ENCODE results near the gene HMGXB4.

The HMGXB4 gene

DNA sequence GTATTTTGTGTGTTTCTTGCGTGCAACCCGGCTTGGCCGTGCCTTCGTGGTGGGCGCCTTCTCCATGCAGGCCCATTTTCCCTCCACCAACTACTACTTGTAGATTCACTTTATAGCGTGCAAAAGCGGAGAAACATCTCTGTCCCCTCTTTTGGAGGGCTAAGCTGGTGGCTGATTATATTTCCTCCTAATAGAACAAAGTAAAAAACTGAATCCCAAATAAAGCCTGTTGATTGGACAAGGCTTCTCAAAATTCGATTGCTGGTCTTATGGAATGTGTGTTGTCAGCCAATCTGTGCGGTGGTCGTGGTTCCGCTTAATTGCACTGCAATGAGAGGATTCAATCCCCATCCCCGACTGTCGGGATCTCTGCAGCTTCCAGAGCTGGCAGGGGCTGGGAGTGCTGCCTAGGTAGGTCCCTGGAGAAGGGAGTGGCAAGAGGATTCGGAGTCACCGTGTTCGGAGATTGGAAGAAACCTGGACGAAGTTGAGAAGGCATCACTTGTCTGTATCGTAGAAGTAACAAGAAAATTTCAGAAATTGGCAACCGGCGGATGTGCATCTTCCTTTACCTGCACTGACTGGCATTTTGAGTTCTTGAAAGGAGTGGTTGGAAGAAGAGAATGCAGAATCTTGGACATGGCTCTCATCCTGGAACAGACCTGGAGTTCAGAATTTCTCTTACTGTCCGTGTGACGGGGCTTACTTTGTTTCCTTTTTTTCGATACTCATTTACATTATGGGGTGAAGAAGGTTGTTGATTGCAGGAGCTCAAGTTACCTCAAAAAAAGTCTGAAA is 1.1 kb downstream of the HMGXB4 start:
- DNase-seq (ENCODE audit: low spot score) = peak; percentile 18

DNA sequence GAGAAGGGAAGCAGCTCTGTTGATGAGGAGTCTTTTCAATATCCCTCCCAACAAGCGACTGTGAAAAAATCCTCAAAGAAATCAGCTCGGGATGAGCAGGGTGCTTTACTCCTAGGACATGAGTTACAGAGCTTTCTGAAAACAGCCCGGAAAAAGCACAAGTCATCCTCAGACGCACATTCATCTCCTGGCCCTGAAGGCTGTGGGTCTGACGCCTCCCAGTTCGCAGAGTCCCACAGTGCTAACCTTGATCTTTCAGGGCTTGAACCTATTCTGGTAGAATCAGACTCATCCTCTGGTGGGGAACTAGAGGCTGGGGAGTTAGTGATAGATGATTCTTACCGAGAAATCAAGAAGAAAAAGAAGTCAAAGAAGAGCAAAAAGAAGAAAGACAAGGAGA is 7.7 kb downstream of the HMGXB4 start:
- no peak for DNase-seq (ENCODE audit: low spot score)

DNA sequence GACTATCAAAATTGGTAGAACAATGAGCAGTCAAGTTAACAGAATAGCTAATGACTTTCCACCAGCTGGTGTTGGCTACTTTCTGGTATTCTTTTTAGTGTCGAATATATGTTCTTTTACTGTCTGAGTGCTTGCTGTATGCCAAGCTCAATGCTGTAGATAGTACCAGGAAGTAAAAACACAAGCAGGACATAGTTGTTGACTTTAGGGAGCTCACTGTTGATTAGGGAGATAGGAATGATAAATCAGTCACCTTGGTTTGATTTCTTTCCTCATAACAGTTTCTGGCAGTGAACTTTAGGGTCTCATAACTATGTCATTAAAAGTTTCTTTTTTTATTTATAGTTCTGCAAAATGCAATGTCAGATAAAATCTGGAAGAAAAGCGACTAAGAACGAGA is 9.0 kb downstream of the HMGXB4 start:
- DNase-seq (ENCODE audit: low spot score) = no peak

DNA sequence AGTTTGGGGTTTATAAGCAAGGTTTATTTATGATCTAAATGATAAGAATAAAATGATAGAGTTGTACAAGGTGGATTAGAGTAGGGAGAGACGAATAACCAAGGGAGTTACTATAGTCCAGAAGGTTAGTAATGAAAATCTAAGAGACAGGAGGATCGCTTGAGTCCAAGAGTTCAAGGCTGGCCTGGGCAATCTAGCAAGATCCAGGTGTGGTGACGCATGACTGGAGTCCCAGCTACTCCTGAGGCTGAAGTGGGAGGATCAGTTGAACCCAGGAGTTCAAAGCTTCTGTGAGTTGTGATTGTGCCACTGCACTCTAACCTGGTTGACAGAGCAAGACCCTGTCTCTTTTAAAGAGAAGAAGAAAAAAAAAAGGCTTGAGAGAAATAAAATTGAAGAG is 12.3 kb downstream of the HMGXB4 start:
- no peak for DNase-seq (ENCODE audit: low spot score)

DNA sequence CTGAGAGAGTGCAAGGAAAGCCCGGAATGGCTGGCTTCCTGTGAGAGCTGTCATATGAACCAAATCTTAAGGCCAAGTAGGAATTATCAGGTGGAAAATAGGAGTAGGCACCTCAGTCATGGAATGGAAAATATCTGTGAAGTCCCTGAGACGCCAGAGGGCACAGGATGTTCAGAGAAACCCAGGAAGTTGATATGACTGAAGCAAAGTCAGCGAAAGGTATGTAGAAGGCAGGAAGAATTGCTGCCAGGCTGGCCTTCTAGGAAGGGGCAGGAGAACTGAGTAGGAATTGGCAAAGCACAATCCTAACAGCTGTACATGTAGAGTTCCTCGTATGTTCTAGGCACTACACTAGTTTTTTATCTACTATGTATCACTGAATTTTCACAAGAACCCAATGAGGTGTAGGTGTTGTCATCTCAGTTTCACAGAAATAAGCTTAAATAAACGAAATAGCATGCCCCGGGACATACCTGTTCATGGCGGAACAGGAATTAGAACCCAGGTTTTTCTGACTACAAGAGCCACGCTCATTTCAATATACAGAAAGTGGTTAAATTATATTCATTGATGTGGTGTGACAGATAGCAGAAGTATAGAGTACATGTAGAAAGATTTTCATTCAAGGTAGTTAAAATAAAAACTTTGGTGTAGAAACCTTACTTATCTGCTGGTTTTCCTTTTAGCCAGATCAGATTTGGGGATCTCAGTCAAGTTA is 17.0 kb downstream of the HMGXB4 start:
- no peak for DNase-seq (ENCODE audit: low spot score)

DNA sequence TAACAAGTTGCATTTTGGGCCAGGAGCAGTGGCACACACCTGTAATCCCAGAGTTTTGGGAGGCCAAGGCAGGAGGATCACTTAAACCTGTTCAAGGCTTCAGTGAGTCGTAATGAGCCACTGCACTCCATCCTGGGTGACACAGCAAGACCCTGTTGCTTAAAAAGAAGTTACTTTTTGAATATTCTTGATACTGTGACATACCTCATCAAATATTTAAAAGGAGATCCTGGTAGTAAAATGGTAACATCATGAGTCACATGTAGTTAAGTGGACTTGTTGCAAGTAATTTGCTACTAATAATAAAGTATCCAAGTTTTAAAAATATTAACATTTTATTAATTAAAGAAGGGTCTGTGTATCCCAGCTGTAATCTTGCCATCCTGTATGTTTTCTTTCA is 18.3 kb downstream of the HMGXB4 start:
- no peak for DNase-seq (ENCODE audit: low spot score)

DNA sequence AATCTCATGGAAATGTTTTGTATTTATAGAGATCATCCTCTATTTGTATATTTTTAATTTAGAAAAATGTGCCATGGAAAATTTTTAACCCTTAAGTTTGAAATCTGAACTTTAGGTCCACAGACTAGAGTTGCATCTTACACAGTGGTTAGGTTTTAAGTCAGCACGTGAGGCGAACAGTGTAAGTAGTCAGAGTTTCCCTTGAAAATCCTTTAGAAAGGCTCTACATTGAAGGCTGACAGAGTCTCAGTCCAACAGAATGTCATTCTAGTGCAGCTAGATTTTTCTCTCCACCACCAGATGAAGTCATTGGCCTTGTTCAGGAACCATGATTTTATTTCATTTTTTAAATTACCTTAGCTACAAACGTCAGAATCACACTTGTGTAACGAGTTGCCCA is 18.7 kb downstream of the HMGXB4 start:
- DNase-seq (ENCODE audit: low spot score) = no peak

DNA sequence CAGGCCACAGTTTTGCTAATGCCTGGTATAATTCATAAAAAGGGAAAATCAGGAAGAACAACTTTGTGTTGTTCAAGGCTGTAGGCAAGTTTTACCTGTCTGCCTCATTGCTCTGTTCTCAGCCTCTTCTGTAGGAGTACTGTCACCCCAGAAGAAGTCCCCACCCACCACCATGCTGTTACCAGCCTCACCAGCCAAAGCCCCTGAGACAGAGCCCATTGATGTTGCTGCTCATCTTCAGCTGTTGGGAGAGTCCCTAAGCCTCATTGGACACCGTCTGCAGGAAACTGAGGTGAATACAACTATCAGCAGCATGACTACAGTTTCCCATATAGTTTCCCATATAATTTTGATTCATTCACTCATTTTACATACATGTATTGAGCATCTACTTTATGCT is 30.8 kb downstream of the HMGXB4 start:
- no peak for DNase-seq (ENCODE audit: low spot score)

DNA sequence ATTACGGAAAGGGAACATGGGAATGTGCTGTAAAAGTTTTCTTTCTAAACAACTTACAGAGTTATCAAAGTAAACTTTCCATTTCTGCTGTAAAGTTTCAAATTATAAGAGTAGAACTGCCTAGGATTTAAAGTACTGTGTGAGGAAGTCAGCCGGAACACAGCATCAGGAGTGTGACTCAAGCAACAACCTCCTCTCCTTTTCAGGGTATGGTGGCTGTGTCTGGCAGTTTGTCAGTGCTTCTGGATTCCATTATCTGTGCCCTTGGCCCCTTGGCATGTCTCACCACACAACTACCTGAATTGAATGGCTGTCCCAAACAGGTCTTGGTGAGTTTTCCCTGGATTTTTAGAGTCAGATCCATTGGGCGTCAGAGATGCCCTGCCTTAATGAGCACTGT is 35.5 kb downstream of the HMGXB4 start:
- no peak for DNase-seq (ENCODE audit: low spot score)

DNA sequence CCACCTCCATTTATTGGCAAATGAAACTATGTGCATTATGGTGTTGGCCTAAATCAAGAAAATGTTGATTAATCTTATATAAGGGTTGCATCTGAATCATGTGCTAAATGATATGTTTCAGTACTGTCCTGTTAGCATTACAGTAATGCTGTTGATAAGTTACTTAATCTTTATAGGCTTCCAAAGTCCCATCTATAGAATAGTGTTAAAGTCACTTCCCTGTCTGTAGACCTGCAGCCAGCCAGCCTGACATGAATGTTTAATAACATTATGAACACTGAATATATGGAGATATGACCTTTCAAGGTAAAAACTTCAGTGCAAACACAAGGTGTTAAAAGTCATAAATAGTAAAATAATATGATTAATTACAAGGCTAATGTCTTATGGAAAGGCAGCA is 38.8 kb downstream of the HMGXB4 start:
- no peak for DNase-seq (ENCODE audit: low spot score)

DNA sequence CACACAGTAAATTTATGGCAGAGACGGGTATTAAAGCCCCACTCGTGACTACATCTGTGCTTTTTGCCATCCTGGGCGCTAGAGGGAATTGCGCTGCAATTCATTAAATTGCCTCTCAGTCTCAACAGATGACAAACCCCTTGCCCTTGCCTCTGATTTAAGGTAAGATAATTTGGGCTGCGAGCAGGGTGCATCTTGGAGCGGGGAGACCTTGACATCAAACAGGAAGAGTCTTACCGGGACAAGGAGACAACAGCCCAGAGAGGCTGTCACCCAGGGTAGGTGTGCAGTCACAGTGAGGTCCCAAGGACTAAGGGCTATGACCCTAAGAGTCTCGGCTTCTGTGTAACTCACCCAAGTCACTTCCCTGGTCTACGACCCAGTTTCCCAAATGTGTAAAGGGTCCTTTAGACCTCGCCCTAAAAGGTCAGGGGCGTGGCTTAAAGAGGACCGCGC is 42.0 kb downstream of the HMGXB4 start:
- DNase-seq (ENCODE audit: low spot score) = no peak

DNA sequence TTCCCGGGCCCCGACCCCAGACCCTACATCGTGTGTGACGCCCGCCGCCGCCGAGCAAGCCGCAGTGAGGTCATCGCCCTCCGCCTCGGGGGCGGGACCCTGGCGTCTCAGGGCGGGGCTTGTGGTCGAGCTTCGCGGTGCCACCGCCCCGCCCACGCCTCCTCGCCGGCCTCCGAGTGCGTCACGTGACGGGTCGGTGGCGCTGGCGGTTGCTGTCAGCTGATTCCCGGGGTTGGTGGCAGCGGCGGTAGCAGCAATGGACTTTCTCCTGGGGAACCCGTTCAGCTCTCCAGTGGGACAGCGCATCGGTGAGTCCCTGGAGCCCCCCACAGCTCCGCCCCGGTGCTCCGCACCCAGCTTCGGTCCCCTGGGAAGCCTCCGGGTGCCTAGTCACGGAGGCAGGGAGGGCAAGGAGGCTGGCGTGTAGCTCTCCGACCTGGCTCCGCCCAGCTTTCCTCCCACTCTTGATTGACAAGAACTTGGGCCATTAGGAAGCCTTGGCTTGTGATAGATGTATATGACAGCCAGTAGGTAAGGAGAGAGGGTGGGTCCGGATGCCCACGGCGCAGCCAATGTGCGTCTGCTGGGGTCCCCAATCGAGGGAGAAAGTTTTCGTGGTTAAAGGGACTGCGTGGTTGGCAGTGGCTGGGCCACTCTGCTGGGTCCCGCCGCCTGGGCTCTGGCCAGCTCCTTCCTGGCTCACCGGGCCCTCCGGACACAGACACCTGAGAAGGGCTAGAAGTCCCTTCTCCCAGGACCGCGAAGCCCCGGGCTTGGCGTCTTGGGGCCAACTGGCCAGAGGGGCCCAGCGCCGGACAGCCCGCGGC is 42.6 kb downstream of the HMGXB4 start, which contains the start of gene TOM1:
Gene TOM1 (plus strand): TSS at position 222 of the 827 bp plus-strand sequence. CDS start 35 bp downstream, at position 257.
- peak; percentile 99 for DNase-seq (ENCODE audit: low spot score)

DNA sequence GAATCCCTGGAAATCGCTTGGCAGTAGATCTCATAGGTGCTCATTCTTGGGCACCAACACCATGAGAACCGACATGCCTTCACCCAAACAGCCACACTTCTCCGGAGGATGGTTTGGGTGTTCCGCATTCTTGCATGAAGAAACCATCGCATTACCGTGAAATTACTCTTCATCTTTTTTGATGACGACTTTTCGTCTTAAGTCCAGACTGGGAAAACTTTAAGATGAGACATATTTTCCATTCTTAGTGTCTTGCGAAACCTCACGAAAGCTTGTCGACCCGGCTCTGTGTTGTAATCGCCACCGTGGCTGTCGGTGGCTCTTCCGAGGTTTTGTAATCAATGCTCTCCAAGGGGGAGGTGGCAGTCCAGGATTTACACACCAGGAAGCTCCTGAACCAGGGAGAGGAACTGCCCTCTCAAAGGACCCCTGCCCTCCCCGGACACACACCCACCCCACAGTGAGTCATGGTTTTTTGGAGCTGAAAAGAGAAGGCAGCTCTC is 44.1 kb downstream of the HMGXB4 start:
- DNase-seq (ENCODE audit: low spot score) = peak; percentile 61

DNA sequence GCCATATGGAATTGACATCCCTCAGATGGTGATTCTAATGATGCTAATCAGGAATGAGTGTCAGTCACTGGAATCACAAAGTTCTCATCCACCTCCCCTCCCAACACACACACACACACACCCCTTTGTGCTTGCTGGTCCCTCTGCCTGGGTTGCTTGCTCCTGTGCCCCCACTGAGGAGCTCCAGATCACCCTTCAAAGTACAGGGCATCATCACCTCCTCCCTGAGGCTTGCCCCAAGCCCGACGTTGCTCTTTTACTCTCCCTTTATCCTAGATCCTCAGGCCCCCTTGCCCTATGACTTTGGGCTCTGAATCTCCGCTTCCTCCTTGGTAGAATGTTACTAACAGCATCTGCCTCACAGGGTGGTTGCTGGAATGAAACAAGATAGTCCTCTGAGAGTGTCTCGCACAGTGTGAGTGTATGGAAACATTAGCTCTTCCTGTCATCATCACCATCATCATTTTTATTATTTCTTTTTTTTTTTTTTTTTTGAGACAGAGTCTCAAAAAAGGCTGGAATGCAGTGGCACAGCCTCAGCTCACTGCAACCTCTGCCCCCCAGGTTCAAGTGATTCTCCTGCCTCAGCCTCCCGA is 45.8 kb downstream of the HMGXB4 start:
- DNase-seq (ENCODE audit: low spot score) = no peak

DNA sequence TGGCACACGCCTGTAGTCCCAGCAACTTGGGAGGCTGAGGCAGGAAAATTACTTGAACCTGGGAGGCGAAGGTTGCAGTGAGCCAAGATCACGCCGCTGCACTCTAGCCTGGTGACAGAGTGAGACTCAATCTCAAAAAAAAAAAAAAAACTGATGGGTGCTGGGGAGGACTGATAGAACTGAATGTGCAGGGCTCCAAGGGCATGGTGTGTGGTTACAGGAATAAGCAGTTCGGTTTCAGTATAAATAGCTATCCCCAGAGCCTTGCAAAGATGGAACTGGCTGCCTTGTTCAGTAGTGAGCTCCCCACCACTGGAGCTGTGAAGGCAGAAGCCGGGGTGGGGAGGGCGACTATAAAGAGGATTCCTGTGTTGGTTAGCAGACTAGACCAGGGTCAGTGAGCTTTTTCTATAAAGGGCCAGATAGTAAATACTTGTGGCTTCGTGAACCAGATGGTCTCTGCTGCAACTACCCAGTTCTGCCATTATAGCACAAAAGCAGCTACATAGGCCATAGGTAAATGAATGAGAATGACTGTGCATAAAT is 48.3 kb downstream of the HMGXB4 start:
- DNase-seq (ENCODE audit: low spot score) = no peak

DNA sequence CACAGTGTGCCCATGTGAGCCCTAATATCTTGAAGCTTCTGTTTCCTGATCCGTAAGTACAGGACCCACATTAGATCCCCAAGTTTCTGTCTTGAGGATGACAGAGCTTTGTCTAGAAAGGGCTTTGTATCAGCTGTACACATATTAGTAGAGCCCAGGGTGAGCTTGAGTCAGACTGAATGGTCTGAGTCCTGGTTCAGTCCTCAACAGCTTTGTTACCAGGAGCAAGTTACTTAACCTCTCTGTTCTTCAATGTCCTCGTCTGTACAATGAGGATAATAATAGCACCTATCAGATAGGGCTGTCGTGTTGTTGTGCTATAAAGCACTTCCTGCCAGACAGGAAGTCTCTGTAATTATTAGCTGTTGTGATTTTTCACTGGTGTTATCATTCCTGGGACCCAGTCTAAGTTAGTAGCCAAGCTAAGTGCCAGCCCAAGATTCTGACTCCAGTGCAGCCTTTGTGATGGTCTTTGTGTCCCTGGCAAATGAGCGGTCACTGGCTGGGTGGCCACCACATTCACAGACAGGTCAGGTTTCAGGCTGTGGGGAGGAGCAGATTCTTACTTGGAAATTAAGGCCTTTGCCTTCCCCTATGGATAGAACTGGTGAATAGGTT is 49.2 kb downstream of the HMGXB4 start:
- DNase-seq (ENCODE audit: low spot score) = no peak

DNA sequence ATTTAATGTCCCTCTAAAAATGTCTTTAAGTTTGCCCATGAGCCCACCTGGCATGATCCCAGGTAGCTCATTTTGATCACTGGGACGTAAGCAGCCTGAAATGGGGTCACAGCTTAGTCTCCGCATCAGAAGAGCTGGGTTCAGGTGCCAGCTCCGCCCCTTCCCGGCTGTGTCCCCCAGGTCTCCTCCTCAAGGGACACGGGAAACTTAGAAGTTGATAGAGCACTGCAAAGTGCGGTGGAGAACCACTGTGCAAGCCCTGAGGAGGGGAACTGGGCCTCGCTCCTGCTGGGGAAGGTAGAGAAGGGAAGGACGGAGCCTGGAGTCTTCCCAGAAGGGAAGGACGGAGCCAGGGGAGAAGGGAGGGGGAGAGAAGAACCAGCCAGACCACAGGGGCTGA is 50.1 kb downstream of the HMGXB4 start:
- DNase-seq (ENCODE audit: low spot score) = no peak

DNA sequence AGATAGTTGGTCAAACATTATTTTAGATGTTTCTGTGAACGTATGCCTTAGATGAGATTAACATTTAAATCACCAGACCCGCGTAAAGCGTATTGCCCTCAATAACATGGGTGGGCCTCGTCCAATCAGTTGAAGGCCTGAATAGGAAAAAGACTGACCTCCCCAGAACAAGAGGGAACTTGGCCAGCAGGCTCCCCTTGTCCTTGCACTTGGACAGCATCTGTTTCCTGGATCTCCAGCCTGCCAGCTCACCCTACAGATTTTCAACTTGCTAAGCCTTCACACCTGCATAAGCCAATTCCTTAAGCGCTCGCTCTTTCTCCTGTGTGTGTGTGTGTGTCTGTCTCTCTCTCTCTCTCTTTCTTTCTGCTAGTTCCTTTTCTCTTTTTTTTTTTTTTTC is 50.6 kb downstream of the HMGXB4 start:
- DNase-seq (ENCODE audit: low spot score) = no peak

DNA sequence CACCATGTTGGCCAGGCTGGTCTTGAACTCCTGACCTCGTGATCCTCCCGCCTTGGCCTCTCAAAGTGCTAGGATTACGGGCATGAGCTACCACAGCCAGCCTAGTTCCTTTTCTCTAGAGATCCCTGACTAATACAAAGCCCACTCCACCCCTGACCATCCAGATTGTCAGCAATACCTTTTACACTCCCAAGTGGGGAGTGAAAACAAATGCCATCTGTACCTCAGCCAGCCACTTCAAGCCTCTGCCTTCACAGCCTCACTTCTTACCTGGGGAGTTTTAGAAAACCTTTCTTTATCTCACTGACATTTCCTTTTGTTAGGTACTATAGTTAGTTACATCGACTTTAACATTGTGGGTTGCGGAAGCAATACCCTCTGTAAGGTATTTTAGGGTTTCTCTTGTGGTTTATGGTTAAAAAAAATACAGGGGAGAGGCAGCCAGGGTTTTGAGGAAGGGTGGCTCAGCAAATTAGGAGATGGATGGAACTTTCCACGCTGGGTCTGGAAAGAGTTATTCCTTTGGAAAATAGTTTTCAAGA is 51.3 kb downstream of the HMGXB4 start:
- no peak for DNase-seq (ENCODE audit: low spot score)

DNA sequence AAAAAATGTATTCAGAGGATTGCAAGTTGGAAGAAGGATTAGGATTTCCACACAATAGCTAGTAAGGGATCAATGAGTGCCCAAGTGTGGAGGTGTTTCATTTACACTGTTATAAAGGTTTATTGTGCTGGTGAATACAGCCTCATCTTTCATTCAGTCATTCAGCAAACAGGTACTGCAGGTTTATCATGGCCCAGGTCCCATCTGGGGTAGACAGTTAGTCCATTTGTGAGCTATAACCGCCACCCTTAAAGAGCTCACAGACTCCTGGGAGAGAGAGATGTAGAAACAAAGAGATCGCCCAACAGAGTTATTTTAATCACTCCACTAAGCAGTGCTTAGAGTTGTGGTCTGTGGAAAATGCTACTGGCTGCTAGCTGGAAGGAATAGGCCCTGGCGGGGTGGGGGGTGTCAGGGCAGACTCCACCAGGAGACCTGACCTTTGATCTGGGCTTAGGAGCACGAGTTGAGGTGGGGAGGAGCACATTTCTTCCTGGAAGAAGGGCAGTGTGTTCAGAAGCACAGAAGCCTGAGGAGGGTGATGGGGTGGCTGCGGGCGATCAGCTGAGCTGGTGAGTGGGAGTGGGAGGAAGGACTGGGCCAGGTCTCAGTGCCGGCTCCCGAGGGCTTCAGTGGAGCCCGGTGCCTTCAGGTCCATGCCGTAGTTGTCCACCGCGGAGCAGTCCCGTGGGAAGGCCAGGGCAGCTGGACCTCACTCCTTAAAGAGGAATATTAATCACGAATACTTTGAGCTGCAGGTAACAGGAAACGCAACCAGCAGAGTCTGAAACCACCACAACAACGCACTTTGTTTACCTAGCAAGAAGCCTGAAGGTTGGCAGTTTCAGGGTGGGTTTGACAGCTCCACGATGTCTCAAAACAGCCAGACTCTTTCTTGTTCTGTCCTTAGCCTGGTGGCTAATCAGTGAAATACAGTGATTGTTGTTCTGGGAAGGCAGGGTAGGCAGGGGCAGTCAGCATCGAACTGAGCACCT is 53.6 kb downstream of the HMGXB4 start:
- DNase-seq (ENCODE audit: low spot score) = no peak
